Lower leg skin (tissue), 3 donors: ENCODE measurements around the gene PRDM11.

Source experiments
- CTCF ChIP-seq, 3 donors: fragments of 450-650 bp; IDR thresholded peaks; one replicate each; pipeline ENCODE4 v1.5.1; 2016; ENCODE audit warnings: antibody characterized with exemption in 3 of 3, mild to moderate bottlenecking in 3 of 3, moderate library complexity in 2 of 3
- POLR2A ChIP-seq, 2 donors: fragments of 450-650 bp; IDR thresholded peaks; one replicate each; pipeline ENCODE4 v1.6.1; 2016 to 2017; ENCODE audit warnings: antibody characterized with exemption in 2 of 2, mild to moderate bottlenecking in 1 of 2, moderate library complexity in 1 of 2

GRCh38 chr11:45146072-45147016 lies at the start of gene PRDM11:
- TF ChIP-seq CTCF (IDR thresholded peaks at IDR 0.05): no peak
- no peak for TF ChIP-seq POLR2A (IDR thresholded peaks at IDR 0.05)
